SK-N-SH (cell line): ENCODE data around the gene GDPD4. TPM values are rescaled to one million over a fixed set of nuclear protein-coding genes. Genes with fewer than 3 reads are reported as not detected.

Experiments used
- CTCF ChIA-PET: fragments of 300-600, 350-600 bp; formaldehyde crosslinking; extraction: SDS; loops from one replicate; lab custom pipeline; 2021; lab: Yijun Ruan, JAX
- POLR2A ChIA-PET: fragments of 350-600 bp; sonication (Branson Sonifier 250); formaldehyde crosslinking; extraction: SDS; loops from one replicate; lab custom pipeline; 2020; ENCODE audit warnings: antibody characterized with exemption, inconsistent platforms; lab: Yijun Ruan, JAX
- DNase-seq: peaks from one replicate; pipeline ENCODE4 v3.0.0; 2012
- H2AFZ ChIP-seq: fragments of 200-600 bp; sonication (generic); 2 replicates; pipeline ENCODE4 v1.8.1; 2016; ENCODE audit warnings: antibody characterized with exemption, mild to moderate bottlenecking, low read depth
- H3F3A ChIP-seq: fragments of 200-600 bp; sonication (generic); replicated peaks from 2 replicates; pipeline ENCODE3; 2016; ENCODE audit warnings: antibody characterized with exemption, mild to moderate bottlenecking; ENCODE audit not compliant: insufficient read depth
- H3K27ac ChIP-seq, 2 experiments: fragments of 200-500 bp in 1 of 2; fragments of 200-600 bp in 1 of 2; sonication (Bioruptor generic) in 1 of 2; sonication (generic), shearing (Covaris generic) in 1 of 2; 2 replicates each; pipeline versions ENCODE4 v1.5.1 to v1.6.1; 2014 to 2016; ENCODE audit warnings: low read depth in 2 of 2, inconsistent platforms in 1 of 2, low read length in 1 of 2, mild to moderate bottlenecking in 1 of 2, mixed read lengths in 1 of 2
- H3K27me3 ChIP-seq: fragments of 200-600 bp; sonication (generic), shearing (Covaris generic); 2 replicates; pipeline ENCODE4 v1.6.1; 2016; ENCODE audit warnings: mixed run types; ENCODE audit not compliant: insufficient read depth
- H3K36me3 ChIP-seq, 2 experiments: fragments of 200-500 bp in 1 of 2; fragments of 200-600 bp in 1 of 2; sonication (Bioruptor generic) in 1 of 2; sonication (generic) in 1 of 2; replicated peaks in 1 of 2; 2 replicates each; pipeline versions ENCODE3 to v1.5.1; 2014 to 2016; ENCODE audit warnings: low read length in 1 of 2, mild to moderate bottlenecking in 1 of 2; ENCODE audit not compliant: insufficient read depth in 2 of 2, control insufficient read depth in 1 of 2
- H3K4me1 ChIP-seq, 2 experiments: fragments of 200-500 bp in 1 of 2; fragments of 200-600 bp in 1 of 2; sonication (Bioruptor generic) in 1 of 2; sonication (generic), shearing (Covaris generic) in 1 of 2; 2 replicates each; pipeline versions ENCODE4 v1.5.1 to v1.6.1; 2014 to 2016; ENCODE audit warnings: low read depth in 1 of 2, low read length in 1 of 2, mixed run types in 1 of 2; ENCODE audit not compliant: insufficient read depth in 2 of 2, control insufficient read depth in 1 of 2
- H3K4me2 ChIP-seq: fragments of 200-600 bp; sonication (generic), shearing (Covaris generic); 2 replicates; pipeline ENCODE4 v1.6.1; 2017; ENCODE audit warnings: mixed run types
- H3K4me3 ChIP-seq, 2 experiments: fragments of 200-500 bp in 1 of 2; fragments of 200-600 bp in 1 of 2; sonication (Bioruptor generic) in 1 of 2; sonication (generic), shearing (Covaris generic) in 1 of 2; 2 replicates each; pipeline versions ENCODE4 v1.5.1 to v1.8.1; 2014 to 2016; ENCODE audit warnings: low read depth in 2 of 2, inconsistent platforms in 1 of 2, low read length in 1 of 2, mild to moderate bottlenecking in 1 of 2, mixed read lengths in 1 of 2, moderate library complexity in 1 of 2
- H3K79me2 ChIP-seq: fragments of 200-600 bp; sonication (generic); 2 replicates; pipeline ENCODE4 v1.8.1; 2017; ENCODE audit warnings: mild to moderate bottlenecking; ENCODE audit not compliant: insufficient read depth
- H3K9ac ChIP-seq: fragments of 200-600 bp; sonication (generic); 2 replicates; pipeline ENCODE4 v1.6.1; 2017; ENCODE audit warnings: mixed run types
- H3K9me2 ChIP-seq: fragments of 200-600 bp; sonication (generic); 2 replicates; pipeline ENCODE4 v1.6.1; 2017; ENCODE audit warnings: mixed run types
- H3K9me3 ChIP-seq: fragments of 200-600 bp; sonication (generic); 2 replicates; pipeline ENCODE4 v1.6.1; 2017; ENCODE audit warnings: mixed run types, mild to moderate bottlenecking, moderate library complexity
- H4K20me1 ChIP-seq: fragments of 200-600 bp; sonication (generic); 2 replicates; pipeline ENCODE4 v1.6.1; 2017; ENCODE audit warnings: mild to moderate bottlenecking, mixed run types; ENCODE audit not compliant: insufficient read depth
- ELF1 ChIP-seq: IDR thresholded peaks from 2 replicates; pipeline ENCODE4 v1.4.0; 2012
- EZH2phosphoT487 ChIP-seq: fragments of 200-600 bp; sonication (generic); IDR thresholded peaks from 2 replicates; pipeline ENCODE4 v1.6.1; 2017; ENCODE audit warnings: low read depth, mixed run types, mild to moderate bottlenecking, antibody characterized with exemption, moderate library complexity, borderline replicate concordance
- FOSL2 ChIP-seq: IDR thresholded peaks from 2 replicates; pipeline ENCODE4 v1.4.0; 2012; ENCODE audit warnings: low read depth, mild to moderate bottlenecking, moderate library complexity, borderline replicate concordance
- FOXM1 ChIP-seq: IDR thresholded peaks from 2 replicates; pipeline ENCODE4 v1.4.0; 2012; ENCODE audit warnings: low read depth, mild to moderate bottlenecking
- MXI1 ChIP-seq: IDR thresholded peaks from 2 replicates; pipeline ENCODE4 v1.6.1; 2012; ENCODE audit warnings: mild to moderate bottlenecking, low read depth, low read length, improper control_type of control experiment
- NFIC ChIP-seq: IDR thresholded peaks from 2 replicates; pipeline ENCODE4 v1.4.0; 2012; ENCODE audit warnings: borderline replicate concordance
- NRF1 ChIP-seq: IDR thresholded peaks from 2 replicates; pipeline ENCODE4 v1.6.1; 2012; ENCODE audit warnings: low read depth, mild to moderate bottlenecking, low read length
- RXRA ChIP-seq: IDR thresholded peaks from 2 replicates; pipeline ENCODE4 v1.4.0; 2012; ENCODE audit warnings: low read depth, mild to moderate bottlenecking, borderline replicate concordance
- WGBS: methylation state at CpG from one replicate; pipeline ENCODE4 v1.1.6; 2017; ENCODE audit warnings: low lambda C conversion rate; 5-methylcytosine and 5-hydroxymethylcytosine counted together
- polyA plus RNA-seq, 3 experiments: library from polyadenylated mRNA; depleted of rRNA; stranded (reverse); fragments of >200 nt; gene quantifications; 2 replicates each; pipeline ENCODE4 v1.2.3, GENCODE V29; 2012
- TF ChIP-seq, protein P1 (sequence below): fragments of 150-350 bp; IDR thresholded peaks from 2 replicates; pipeline ENCODE4 v1.6.1; 2016; ENCODE audit warnings: mild to moderate bottlenecking, low read depth, low read length
- TF ChIP-seq, protein P2 (sequence below): fragments of 200-600 bp; sonication (generic); IDR thresholded peaks from 2 replicates; pipeline ENCODE4 v1.6.1; 2017; ENCODE audit warnings: antibody characterized with exemption, mild to moderate bottlenecking, moderate library complexity
- TF ChIP-seq, protein P3 (sequence below): IDR thresholded peaks from 2 replicates; pipeline ENCODE4; 2012
- TF ChIP-seq, protein P4 (sequence below): IDR thresholded peaks from 2 replicates; pipeline ENCODE4 v1.4.0; 2012; ENCODE audit warnings: low read depth, borderline replicate concordance

The GDPD4 gene
- polyA plus RNA-seq, 1 of the 3 experiments (the other 2 are of a cell fraction), result not detected

DNA sequence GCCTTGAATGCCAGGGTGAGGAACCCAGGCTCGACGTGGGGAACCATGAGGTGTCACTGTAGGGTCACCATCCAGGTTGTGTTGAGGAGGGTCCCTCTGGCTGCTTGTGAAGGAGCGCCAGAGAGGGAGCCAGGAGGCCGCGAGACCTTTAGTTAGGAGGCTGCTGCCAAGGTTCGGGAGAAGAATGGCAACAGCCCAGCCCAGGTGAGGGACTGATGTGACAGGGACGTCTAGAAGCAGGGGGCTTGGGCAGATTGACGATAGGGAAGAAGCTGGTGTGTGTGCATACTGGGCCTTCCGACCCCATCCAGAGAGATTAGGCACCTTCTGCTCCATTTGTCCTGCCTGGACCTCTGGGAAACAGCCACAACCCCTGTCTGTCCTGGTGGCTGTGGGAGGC lies 124.5 kb downstream of the GDPD4 start:
- Histone ChIP-seq H3K4me2 (no peak overlapping the region), H3K4me1 (no peaks in the 10 kb centered on the region; a peak in 1 of 4 replicates), H3K9ac (no peak overlapping the region), H4K20me1 (no peaks in the 10 kb centered on the region), H2AFZ (no peak overlapping the region), H3K79me2 (no peaks in the 10 kb centered on the region), H3K4me3 (no peak overlapping the region), H3K27me3 (no peaks in the 10 kb centered on the region), H3K36me3 (no peaks in the 10 kb centered on the region), H3K9me2 (no peaks in the 10 kb centered on the region), H3K9me3 (no peaks in the 10 kb centered on the region), H3F3A (no peaks in the 10 kb centered on the region), H3K27ac (no peak overlapping the region)
- no peak for DNase-seq
- POLR2A ChIA-PET, result no interaction called here
- CTCF ChIA-PET, result interaction anchor here (3.2 to 5.0 kb wide), 2 partner anchors 11 to 50 kb away, joined by 14 to 41 read pairs; partner anchors contain the start of gene MYO7A
- 54% methylated on average over 8 of the region's 9 CpGs for WGBS
- TF ChIP-seq, protein P1, sequence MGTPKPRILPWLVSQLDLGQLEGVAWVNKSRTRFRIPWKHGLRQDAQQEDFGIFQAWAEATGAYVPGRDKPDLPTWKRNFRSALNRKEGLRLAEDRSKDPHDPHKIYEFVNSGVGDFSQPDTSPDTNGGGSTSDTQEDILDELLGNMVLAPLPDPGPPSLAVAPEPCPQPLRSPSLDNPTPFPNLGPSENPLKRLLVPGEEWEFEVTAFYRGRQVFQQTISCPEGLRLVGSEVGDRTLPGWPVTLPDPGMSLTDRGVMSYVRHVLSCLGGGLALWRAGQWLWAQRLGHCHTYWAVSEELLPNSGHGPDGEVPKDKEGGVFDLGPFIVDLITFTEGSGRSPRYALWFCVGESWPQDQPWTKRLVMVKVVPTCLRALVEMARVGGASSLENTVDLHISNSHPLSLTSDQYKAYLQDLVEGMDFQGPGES, result no peak

DNA sequence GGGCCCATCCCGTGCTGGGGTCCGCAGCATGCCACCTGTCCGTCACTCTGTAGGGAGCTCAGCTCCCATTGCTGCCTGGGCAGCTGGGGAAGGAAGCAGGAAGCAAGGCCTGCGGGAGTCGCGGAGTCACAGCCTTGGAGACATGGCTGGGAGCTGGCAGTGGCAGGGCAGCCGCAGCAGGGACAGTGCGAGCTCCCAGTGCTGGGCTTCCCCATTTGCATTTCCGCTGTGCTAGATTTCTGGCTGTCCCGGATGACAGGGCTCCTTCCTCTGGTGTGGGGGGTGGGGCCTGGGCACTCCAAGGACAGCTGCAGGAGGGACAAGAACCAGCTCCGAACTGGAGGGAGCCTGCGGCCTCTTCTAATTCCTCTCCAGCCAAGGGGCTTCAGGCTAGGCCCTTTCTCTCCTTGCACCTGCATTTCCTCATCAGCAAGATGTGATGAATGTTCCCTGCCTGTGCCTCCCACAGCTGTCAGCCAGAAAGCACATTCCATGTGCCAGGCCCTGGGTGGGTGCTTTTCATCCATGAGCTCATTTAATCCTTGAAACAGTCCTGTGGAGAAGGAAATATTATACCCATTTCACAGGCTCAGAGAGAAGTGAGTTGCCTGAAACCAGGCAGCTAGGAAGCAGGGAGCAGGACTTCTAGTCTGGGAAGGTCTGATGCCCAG lies 125.5 kb downstream of the GDPD4 start:
- Histone ChIP-seq H3K36me3 (no peaks in the 10 kb centered on the region), H3K79me2 (no peaks in the 10 kb centered on the region), H3K9me2 (no peaks in the 10 kb centered on the region), H3K4me3 (no peak overlapping the region), H4K20me1 (no peaks in the 10 kb centered on the region), H3K9ac (no peak overlapping the region), H2AFZ (no peak overlapping the region), H3F3A (no peaks in the 10 kb centered on the region), H3K27ac (no peak overlapping the region), H3K27me3 (no peaks in the 10 kb centered on the region), H3K9me3 (no peaks in the 10 kb centered on the region), H3K4me1 (no peaks in the 10 kb centered on the region; a peak in 1 of 4 replicates), H3K4me2 (no peak overlapping the region)
- POLR2A ChIA-PET, result no interaction called here
- CTCF ChIA-PET, result interaction anchor here (0.8 to 5.0 kb wide), 6 partner anchors 12 to 454 kb away, joined by 3 to 41 read pairs (median 4); partner anchors contain the start of gene MYO7A
- WGBS, result 100% methylated on average over 7 of the region's 12 CpGs
- no peak for DNase-seq
- no peak for TF ChIP-seq NRF1
- no peak for TF ChIP-seq ELF1
- TF ChIP-seq, protein P2, sequence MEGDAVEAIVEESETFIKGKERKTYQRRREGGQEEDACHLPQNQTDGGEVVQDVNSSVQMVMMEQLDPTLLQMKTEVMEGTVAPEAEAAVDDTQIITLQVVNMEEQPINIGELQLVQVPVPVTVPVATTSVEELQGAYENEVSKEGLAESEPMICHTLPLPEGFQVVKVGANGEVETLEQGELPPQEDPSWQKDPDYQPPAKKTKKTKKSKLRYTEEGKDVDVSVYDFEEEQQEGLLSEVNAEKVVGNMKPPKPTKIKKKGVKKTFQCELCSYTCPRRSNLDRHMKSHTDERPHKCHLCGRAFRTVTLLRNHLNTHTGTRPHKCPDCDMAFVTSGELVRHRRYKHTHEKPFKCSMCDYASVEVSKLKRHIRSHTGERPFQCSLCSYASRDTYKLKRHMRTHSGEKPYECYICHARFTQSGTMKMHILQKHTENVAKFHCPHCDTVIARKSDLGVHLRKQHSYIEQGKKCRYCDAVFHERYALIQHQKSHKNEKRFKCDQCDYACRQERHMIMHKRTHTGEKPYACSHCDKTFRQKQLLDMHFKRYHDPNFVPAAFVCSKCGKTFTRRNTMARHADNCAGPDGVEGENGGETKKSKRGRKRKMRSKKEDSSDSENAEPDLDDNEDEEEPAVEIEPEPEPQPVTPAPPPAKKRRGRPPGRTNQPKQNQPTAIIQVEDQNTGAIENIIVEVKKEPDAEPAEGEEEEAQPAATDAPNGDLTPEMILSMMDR, result no peak

DNA sequence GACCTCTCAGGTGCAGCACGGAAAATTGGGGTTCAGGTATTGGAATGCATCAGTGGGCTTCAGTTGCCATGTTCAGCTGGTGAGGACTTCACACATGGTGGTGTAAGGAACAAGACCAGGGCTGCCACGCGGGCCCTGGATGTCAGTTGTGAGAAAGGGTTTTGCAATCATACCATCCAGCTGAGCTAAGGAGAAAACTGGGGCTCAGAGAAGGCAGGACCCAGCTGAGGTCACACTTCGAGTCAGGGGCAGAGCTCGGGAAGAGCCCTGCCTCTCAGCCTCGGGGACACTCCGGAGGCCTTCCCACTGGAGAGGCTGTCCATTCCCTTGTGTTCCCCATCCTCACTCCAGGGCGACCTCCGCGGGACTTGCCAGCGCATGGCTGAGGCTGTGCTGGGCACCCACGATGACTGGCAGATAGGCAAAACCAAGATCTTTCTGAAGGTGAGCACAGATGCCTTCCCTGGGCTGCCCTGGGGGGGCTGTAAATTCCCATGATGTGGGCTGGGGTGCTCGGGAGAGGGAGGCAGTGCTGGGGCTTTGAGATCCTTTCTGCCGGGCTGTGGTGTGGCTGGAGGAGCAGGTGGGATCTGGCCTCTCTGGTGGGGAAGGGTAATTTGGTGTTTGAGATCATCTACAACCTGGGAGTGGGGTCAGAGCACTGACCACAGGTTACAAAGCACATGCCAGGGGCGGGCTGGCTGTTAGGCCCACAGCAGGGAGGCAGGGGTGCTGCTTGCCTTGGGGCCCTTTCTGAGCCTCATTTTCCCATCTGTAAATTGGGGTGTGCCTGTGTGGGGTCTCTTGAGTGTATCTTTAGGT lies 126.3 kb downstream of the GDPD4 start:
- no peak for DNase-seq
- Histone ChIP-seq H3K27me3 (no peaks in the 10 kb centered on the region), H3K9me2 (no peaks in the 10 kb centered on the region), H3F3A (no peaks in the 10 kb centered on the region), H3K79me2 (no peaks in the 10 kb centered on the region), H3K4me3 (no peak overlapping the region), H3K9ac (no peak overlapping the region), H3K4me2 (no peak overlapping the region), H3K9me3 (no peaks in the 10 kb centered on the region), H3K36me3 (no peaks in the 10 kb centered on the region), H3K27ac (no peak overlapping the region), H3K4me1 (no peaks in the 10 kb centered on the region; a peak in 1 of 4 replicates), H2AFZ (no peak overlapping the region), H4K20me1 (no peaks in the 10 kb centered on the region)
- ChIA-PET POLR2A (no interaction called here), CTCF (interaction anchor here (0.8 to 5.0 kb wide), 7 partner anchors 12 to 453 kb away, joined by 3 to 41 read pairs (median 4); partner anchors contain the start of gene MYO7A)
- 63% methylated on average over 8 of the region's 15 CpGs for WGBS
- TF ChIP-seq, protein P3, sequence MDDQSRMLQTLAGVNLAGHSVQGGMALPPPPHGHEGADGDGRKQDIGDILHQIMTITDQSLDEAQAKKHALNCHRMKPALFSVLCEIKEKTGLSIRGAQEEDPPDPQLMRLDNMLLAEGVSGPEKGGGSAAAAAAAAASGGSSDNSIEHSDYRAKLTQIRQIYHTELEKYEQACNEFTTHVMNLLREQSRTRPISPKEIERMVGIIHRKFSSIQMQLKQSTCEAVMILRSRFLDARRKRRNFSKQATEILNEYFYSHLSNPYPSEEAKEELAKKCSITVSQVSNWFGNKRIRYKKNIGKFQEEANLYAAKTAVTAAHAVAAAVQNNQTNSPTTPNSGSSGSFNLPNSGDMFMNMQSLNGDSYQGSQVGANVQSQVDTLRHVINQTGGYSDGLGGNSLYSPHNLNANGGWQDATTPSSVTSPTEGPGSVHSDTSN, result no peak
- no peak for TF ChIP-seq NFIC
- no peak for TF ChIP-seq MXI1
- no peak for TF ChIP-seq FOSL2
- TF ChIP-seq RXRA, result no peak
- TF ChIP-seq FOXM1, result no peak
- no peak for TF ChIP-seq EZH2phosphoT487
- TF ChIP-seq, protein P4, sequence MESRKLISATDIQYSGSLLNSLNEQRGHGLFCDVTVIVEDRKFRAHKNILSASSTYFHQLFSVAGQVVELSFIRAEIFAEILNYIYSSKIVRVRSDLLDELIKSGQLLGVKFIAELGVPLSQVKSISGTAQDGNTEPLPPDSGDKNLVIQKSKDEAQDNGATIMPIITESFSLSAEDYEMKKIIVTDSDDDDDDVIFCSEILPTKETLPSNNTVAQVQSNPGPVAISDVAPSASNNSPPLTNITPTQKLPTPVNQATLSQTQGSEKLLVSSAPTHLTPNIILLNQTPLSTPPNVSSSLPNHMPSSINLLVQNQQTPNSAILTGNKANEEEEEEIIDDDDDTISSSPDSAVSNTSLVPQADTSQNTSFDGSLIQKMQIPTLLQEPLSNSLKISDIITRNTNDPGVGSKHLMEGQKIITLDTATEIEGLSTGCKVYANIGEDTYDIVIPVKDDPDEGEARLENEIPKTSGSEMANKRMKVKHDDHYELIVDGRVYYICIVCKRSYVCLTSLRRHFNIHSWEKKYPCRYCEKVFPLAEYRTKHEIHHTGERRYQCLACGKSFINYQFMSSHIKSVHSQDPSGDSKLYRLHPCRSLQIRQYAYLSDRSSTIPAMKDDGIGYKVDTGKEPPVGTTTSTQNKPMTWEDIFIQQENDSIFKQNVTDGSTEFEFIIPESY, result no peak
